HCT116 (cell line): ENCODE measurements around the gene TMEM123.

Source experiments
- CTCF ChIP-seq, 3 experiments: fragments of 200-600 bp in 1 of 3; sonication (generic) in 1 of 3; IDR thresholded peaks in 2 of 3; conservative IDR thresholded peaks in 1 of 3; 2 replicates each; pipeline ENCODE4 v1.5.1; 2012 to 2017; ENCODE audit warnings: low read depth in 2 of 3, low read length in 2 of 3, antibody characterized with exemption in 1 of 3, borderline replicate concordance in 1 of 3, control low read depth in 1 of 3, mild to moderate bottlenecking in 1 of 3, mixed read lengths in 1 of 3, mixed run types in 1 of 3, moderate library complexity in 1 of 3; ENCODE audit not compliant: insufficient read depth in 1 of 3
- EZH2 ChIP-seq: fragments of 200-600 bp; sonication (generic); IDR thresholded peaks from 2 replicates; pipeline ENCODE4 v1.6.1; 2017; ENCODE audit warnings: antibody characterized with exemption, mixed run types
- JUND ChIP-seq: IDR thresholded peaks from 2 replicates; pipeline ENCODE4 v1.6.1; 2012
- POLR2A ChIP-seq: IDR thresholded peaks from 2 replicates; pipeline ENCODE4 v1.7.0; 2011; ENCODE audit warnings: borderline replicate concordance; ENCODE audit not compliant: insufficient read depth, insufficient read length; ENCODE audit errors: extremely low read depth
- POLR2AphosphoS5 ChIP-seq: IDR thresholded peaks from 2 replicates; pipeline ENCODE4 v1.6.1; 2011; ENCODE audit warnings: mild to moderate bottlenecking, low read depth, low read length, moderate library complexity
- RAD21 ChIP-seq: IDR thresholded peaks from 2 replicates; pipeline ENCODE4 v1.6.1; 2012; ENCODE audit warnings: low read depth, mild to moderate bottlenecking
- REST ChIP-seq: IDR thresholded peaks from 2 replicates; pipeline ENCODE4 v1.6.1; 2012; ENCODE audit warnings: low read depth
- YY1 ChIP-seq: IDR thresholded peaks from 2 replicates; pipeline ENCODE4 v1.6.1; 2011; ENCODE audit warnings: low read length, low read depth, moderate library complexity, mild to moderate bottlenecking; ENCODE audit not compliant: insufficient replicate concordance; ENCODE audit errors: extremely low read depth
- ZFX ChIP-seq: fragments of 450-650 bp; IDR thresholded peaks from 2 replicates; pipeline ENCODE4 v1.6.1; 2017

- TF ChIP-seq POLR2A (no peak), ZFX (no peak), EZH2 (no peak), CTCF (IDR thresholded peaks at IDR 0.05 in 2 of 3, conservative IDR thresholded peaks at IDR 0.05 in 1 of 3; ENCODE audit: borderline replicate concordance in 1 of 3, insufficient read depth in 1 of 3, low read depth in 2 of 3, low read length in 2 of 3) (no peak), RAD21 (no peak), REST (no peak), YY1 (no peak), POLR2AphosphoS5 (no peak), JUND (no peak)
Measured at GRCh38 chr11:102499931-102500330, 47.4 kb upstream of the TMEM123 start.
